Osteoblast (primary cell): Measurements from ENCODE around the gene CIAPIN1. TPM values are rescaled to one million over a fixed set of nuclear protein-coding genes. Genes with fewer than 3 reads are reported as not detected.

Experiments used
- DNase-seq: peaks from one replicate; pipeline ENCODE4 v3.0.0; 2011; ENCODE audit warnings: low spot score, mixed read lengths; ENCODE audit not compliant: insufficient read length; ENCODE audit errors: missing footprints
- H2AFZ ChIP-seq: 2 replicates; pipeline ENCODE4 v1.6.0; 2011; ENCODE audit warnings: mild to moderate bottlenecking, low read length
- H3K27ac ChIP-seq: 2 replicates; pipeline ENCODE4 v1.5.1; 2011; ENCODE audit warnings: mild to moderate bottlenecking, low read depth, low read length, moderate library complexity
- H3K27me3 ChIP-seq: 2 replicates; pipeline ENCODE4 v1.6.0; 2012; ENCODE audit warnings: mild to moderate bottlenecking, control low read depth, inconsistent platforms, low read length, moderate library complexity; ENCODE audit not compliant: insufficient read depth
- H3K36me3 ChIP-seq: 2 replicates; pipeline ENCODE4 v1.5.1; 2011; ENCODE audit warnings: mild to moderate bottlenecking, low read length, control low read depth, moderate library complexity; ENCODE audit not compliant: insufficient read depth
- H3K4me1 ChIP-seq: 2 replicates; pipeline ENCODE4 v1.5.1; 2011; ENCODE audit warnings: mild to moderate bottlenecking, low read length, control low read depth, moderate library complexity; ENCODE audit not compliant: insufficient read depth
- H3K4me2 ChIP-seq: 2 replicates; pipeline ENCODE4 v1.6.0; 2011; ENCODE audit warnings: mild to moderate bottlenecking, low read length; ENCODE audit not compliant: insufficient read depth
- H3K4me3 ChIP-seq: fragments of 200-600 bp; sonication (generic); 3 replicates; pipeline ENCODE4 v1.5.1; 2012; ENCODE audit warnings: mild to moderate bottlenecking, low read length, inconsistent platforms; ENCODE audit not compliant: insufficient read depth
- H3K79me2 ChIP-seq: 2 replicates; pipeline ENCODE4 v1.6.0; 2012; ENCODE audit warnings: mild to moderate bottlenecking, low read length, control low read depth, inconsistent platforms; ENCODE audit not compliant: insufficient read depth
- H3K9me3 ChIP-seq: 2 replicates; pipeline ENCODE4 v1.5.1; 2011; ENCODE audit warnings: low read depth, low read length, control low read depth
- H4K20me1 ChIP-seq: 2 replicates; pipeline ENCODE4 v1.6.0; 2012; ENCODE audit warnings: mild to moderate bottlenecking, low read length, control low read depth; ENCODE audit not compliant: insufficient read depth
- CTCF ChIP-seq: IDR thresholded peaks from 2 replicates; pipeline ENCODE4 v1.5.1; 2011; ENCODE audit warnings: mild to moderate bottlenecking, low read depth, low read length, moderate library complexity; ENCODE audit errors: extremely low read depth
- total RNA-seq: library from RNA; depleted of rRNA; stranded (reverse); fragments of >200 nt; gene quantifications from 2 replicates; pipeline ENCODE4 v1.2.3, GENCODE V29; 2012

CIAPIN1 gene
- total RNA-seq, 1 donor = 39.8 TPM

DNA sequence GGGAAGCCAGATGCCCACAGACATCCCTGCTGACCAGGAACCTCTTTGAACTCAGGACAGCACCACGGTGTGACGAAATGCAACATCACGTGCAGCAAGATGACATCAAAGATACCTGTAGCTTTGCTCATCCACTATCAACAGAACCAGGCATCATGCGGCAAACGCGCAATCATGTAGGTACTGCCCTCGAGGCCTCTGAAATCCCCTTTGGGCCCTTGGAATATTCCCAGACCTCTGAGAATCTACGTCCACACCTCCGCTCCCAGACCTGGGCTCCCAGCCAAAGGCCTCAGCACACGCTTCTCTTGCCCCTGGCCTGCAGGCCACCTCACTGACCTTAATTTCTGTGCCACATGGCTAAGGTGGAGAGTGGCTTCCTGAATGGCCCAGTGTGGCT is 67.6 kb downstream of the CIAPIN1 start:
- no peak overlapping the region for H3K4me3 ChIP-seq
- no peak overlapping the region for H2AFZ ChIP-seq
- no peaks in the 10 kb centered on the region for H3K36me3 ChIP-seq

More for the DNA sequence above, 67.6 kb downstream of the CIAPIN1 start:
- H3K9me3 ChIP-seq = no peaks in the 10 kb centered on the region
- H3K79me2 ChIP-seq = no peaks in the 10 kb centered on the region
- no peak overlapping the region for H3K4me2 ChIP-seq
- TF ChIP-seq CTCF = no peak
- peaks cover under 1% of the 10 kb centered on the region for H3K4me1 ChIP-seq
- DNase-seq = no peak
- no peak overlapping the region for H3K27ac ChIP-seq
- H3K27me3 ChIP-seq = peaks cover 11% of the 10 kb centered on the region
- H4K20me1 ChIP-seq = no peaks in the 10 kb centered on the region

Other genes with a start within 250 kb of the CIAPIN1 start
- gene ARL2BP, start 202.1 kb downstream of the CIAPIN1 start, total RNA-seq = 85.8 and 88.4 TPM in 2 replicates
- gene PLLP, start 162.7 kb downstream of the CIAPIN1 start, total RNA-seq = under 0.01 TPM in 2 replicates
- not detected in 2 replicates for gene CCL22, start 88.6 kb downstream of the CIAPIN1 start, total RNA-seq
- under 0.01 TPM in 1 of 2 replicates, not detected in the other for gene CX3CL1, start 74.9 kb downstream of the CIAPIN1 start, total RNA-seq
- gene CCL17, start 42.6 kb downstream of the CIAPIN1 start, total RNA-seq = not detected in 2 replicates
- 38.6 and 39.8 TPM in 2 replicates for gene COQ9, start 94 bp upstream of the CIAPIN1 start, total RNA-seq
- 95.2 and 97.8 TPM in 2 replicates for gene POLR2C, start 15.3 kb upstream of the CIAPIN1 start, total RNA-seq
- 27.1 and 29.0 TPM in 2 replicates for gene DOK4, start 39.1 kb upstream of the CIAPIN1 start, total RNA-seq
- 9.8 and 10.6 TPM in 2 replicates for gene CCDC102A, start 89.2 kb upstream of the CIAPIN1 start, total RNA-seq
- gene ADGRG5, start 95.3 kb upstream of the CIAPIN1 start, total RNA-seq = not detected in 2 replicates
- 0.29 and 0.72 TPM in 2 replicates for gene ADGRG1, start 181.2 kb upstream of the CIAPIN1 start, total RNA-seq
- gene ADGRG3, start 220.9 kb upstream of the CIAPIN1 start, total RNA-seq = not detected in 2 replicates
- gene DRC7, start 247.4 kb upstream of the CIAPIN1 start, total RNA-seq = not detected in 2 replicates